NCI-H2029 treated with DMSO at 0.1 percent for 48 hours (cell line): ENCODE data around the gene SHROOM3.
A peak's percentile ranks its signal among the peaks of the same experiment; 100 is the strongest.

ENCODE experiments used
- DNase-seq: peaks from one replicate; lab custom pipeline; 2025; lab: John Stamatoyannopoulos, UW

SHROOM3 gene

DNA sequence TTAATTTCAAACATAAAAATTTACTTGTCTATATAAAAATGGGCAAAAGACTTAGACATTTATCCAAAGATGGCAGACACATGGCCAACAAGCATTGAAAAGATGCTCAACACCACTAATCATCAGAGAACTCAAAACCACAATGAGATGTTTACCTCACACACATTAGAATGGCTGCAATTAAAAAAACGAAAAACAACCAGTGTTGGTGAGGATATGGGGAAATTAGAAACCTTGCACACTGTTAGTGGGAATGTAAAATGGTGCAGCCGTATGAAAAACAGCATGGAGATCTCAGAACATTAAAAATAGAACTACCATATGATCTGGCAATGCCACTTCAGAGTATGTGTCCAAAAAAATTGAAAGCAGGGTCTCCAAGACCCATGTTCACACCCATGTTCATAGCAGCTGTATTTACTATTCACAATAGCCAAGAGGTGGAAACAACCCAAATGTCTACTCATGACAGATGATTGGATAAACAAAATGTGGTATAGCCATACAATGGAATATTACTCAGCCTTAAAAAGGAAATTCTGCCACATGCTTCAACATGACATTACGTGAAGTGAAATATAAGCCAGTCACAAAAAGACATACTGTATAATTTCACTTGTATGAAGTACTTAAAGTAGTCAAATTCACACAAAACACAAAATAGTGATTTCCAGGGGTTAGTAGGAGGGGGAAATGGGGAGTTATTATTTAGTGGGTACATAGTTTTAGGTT is 316.7 kb downstream of the SHROOM3 start:
- no peak for DNase-seq

DNA sequence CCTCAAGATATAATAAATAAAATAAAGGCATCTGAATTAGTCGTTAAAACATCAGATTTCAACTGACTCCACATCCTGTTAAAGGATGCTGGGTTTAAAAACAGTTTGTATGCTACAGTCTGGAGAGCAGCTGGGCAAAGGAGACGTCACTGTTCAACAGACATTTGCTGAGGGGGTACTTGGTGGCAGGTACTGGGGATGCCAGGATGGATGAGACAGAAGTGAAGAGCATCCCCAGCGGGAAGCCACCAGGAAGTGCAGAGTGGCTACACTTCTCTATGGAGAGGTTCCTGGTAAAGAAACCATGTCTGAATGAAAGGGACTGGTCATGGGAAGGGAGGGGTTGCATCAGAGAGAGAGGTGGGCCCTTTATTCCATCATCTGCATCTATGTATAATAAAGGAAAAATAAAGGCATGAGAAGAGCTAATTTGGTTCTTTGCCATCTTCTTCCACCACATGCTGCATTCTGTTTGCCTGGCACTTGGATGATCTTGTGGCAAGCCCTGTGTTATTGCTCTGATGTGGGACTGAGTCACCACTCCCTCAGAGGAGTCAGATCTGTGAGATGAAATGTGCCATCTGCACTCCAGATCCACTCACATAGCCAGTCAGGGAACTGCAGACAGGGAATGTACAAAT is 318.0 kb downstream of the SHROOM3 start:
- no peak for DNase-seq

DNA sequence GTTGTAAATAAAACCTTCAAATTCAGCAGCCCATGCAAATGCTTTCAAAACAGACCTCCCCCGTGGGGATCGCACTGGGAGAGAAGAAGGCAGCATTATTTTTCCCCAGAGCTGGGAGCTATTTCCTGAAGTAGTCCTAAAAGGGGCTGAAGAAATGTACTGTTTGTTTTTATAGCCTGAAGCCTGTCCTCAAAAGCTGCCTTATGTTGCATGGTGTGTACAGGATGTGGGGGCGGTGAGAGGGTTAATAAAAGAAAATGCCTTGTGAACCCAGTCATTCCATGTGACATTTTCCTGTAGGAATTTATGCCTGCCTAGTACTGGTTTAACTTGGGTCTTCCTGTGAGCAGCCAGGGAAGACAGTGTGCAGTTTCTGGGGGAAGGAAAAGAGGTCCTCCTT is 318.8 kb downstream of the SHROOM3 start:
- no peak for DNase-seq

DNA sequence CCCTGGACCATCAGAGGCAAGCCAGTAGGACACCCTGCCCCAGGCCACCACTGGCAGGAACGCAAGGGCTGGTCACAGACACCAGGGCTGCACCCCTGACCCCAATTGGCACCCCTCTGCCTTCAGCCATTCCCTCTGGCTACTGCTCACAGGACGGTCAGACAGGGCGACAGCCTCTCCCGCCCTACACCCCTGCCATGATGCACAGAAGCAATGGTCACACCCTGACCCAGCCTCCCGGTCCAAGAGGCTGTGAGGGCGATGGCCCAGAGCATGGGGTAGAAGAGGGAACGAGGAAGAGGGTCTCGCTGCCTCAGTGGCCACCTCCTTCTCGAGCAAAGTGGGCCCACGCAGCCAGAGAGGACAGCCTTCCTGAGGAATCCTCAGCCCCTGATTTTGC is 319.4 kb downstream of the SHROOM3 start:
- DNase-seq, result no peak

DNA sequence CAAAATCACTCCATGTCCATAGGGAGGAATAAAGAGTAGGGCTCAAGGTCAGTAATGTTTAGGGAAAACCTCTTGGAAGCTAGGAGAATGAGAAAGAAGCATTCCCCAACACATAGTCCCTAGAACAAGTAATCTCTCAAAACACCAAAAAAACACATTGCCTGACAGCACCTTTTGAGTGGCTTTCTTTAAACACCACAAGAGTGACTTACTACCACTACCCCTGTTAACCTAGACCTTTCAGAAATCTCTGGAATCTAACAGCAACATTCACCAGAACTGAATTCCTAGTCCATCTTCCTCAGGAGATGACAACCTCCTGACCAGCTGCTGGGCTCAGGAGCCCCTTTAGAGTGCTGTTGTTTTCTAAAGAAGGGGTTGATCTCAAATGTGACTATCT is 320.7 kb downstream of the SHROOM3 start:
- DNase-seq, result no peak

DNA sequence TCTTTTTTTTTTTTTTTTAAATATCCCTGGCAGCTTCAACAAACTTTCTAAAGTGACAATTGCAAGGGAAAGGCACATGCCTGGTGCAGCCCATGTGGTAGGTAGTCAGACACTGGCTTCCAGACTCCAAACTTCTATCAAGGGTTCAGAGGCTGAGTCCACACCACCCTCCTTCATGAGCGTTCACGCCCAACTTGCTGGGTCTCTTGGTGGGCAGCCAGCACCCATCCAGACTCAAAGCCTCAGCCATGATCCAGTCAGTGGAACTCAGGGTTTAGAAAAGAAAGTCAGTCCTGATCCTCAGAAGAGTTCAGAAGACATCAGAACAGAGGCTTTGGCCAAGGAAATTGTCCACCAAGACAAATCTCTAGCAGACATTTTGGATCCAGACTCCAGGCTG is 321.4 kb downstream of the SHROOM3 start:
- no peak for DNase-seq

DNA sequence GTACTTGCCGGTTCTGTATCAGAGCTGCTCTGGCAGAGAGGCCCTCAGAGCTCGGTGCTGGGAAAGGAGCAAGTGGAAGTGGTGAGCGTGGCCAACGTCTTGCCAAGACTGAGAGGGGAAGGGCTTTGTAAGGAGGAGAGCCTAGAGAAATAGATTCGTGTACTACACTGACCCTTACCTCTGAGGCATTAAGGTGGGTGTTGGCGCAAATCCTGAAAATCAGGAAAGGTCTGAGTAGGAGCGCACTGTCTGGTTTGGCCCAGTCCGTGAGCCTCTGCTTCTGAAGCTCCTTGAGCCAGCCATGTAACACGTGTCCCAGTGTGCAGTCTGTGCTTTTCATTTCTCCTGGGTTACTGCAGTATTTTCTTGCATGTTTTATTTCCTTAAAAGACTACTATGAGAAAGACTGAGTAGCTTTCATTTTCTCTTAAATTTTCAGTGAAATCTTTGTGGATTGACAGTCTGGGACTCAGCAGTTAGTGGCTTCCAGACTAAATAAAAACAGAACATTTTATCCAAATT is 322.4 kb downstream of the SHROOM3 start:
- no peak for DNase-seq

DNA sequence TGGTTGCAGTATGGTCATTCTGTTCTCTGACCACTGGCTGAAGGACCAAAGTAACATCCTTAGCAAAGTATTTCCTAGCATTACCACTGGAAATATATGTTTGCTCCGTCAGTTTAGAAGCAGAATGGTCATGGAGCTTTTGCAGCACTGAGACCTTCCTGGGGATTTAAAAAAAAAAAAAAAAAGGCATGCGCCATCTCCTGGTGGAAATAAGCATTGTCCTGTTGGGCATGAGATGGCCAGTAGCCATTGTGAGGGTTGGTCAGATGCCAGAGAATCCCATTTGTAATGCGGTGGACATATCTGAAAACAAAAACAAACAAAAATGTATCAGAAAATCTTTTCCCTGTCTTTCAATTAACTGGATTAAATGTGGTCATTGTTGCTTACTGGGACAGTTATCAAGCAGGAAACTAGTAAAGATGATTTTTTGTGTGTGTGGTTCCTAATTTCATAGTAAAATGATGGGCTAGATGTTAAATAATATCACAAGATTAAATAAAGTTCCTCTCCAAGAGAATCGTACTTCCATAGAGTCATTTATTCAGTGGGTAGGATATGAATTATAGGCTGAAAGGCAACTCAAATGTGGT is 323.4 kb downstream of the SHROOM3 start:
- peak; percentile 41 for DNase-seq

DNA sequence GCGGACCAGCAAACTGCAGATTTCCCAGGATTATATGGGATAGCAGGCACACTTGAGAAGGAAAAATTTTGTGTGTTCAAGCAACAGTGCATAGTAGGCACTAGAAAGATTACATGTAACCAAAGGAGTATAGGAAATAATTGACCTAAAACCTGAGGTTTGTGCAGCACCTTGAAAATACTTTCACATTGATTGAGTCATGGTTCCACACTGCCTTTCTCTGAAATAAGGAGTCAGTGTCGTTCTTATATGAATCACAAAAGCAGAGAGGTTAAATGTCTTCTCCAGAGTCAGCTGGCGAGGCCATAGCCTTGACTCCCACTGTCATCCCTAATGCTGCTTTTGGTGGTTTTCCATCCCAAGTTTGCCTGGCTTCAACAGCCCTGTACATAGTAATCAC is 324.0 kb downstream of the SHROOM3 start:
- no peak for DNase-seq

DNA sequence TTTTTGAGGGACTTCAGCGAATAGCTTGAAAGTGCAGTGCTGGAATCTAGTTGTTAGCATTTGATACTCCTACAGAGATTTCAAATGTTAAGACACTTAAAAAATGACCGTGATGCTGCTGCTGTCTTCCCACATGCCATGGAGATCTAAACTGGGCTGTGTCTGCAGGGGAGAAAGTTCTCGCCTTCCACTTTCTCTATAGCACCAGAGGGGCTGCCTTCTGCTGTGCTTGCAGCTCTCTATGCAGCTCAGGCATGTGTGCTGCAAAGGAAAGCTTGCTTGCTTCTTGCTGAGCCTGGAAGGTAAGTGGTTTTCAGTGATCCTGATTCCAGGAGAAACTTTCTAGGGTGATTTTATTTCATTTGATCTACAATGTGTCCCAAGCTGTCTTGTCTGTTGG is 325.2 kb downstream of the SHROOM3 start:
- DNase-seq, result no peak

DNA sequence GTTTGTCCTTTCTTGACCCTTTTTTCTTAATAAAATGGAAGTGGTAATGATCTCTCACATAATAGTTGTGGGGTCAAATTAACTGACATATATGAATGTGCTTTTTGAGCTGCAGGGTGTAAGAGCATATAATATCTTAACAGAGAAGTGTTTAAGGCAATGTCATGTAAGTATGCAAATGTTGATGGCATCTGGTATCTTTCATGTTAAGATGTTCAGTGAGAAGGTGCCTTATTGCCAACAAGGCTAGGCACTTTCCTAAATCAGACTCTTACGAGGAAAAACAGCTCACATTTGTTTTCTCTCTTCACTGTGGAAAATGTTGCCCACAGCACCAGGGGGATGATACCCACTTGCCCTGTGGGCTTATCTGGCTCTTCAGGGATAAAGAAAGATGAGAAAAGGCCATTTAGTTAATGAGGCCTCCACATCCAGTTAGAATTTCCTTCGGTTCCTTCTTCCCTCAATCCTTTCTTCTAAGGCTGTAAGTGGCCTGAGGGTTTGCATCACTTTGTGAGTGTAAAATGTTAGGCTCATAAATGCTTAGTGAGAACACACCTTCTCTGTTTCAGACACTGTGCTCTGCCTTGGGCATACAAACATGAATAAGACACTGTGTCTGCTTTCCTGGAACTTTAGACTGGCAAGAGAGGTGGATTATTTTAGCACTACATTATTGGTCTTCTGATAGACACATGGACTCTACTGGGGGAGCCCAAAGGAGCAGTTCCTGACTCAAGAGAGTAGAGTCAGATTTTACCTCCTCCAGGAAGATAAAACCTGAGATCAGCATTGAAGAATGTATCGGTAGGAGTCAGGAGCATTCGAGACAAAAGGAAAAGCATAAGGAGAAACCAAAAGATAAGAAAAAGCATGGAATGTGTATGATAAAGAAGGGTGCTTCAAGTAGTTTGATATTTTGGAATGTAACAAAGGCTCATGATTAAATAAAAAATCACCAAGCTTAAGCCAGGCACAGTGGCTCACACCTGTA is 327.4 kb downstream of the SHROOM3 start:
- no peak for DNase-seq

DNA sequence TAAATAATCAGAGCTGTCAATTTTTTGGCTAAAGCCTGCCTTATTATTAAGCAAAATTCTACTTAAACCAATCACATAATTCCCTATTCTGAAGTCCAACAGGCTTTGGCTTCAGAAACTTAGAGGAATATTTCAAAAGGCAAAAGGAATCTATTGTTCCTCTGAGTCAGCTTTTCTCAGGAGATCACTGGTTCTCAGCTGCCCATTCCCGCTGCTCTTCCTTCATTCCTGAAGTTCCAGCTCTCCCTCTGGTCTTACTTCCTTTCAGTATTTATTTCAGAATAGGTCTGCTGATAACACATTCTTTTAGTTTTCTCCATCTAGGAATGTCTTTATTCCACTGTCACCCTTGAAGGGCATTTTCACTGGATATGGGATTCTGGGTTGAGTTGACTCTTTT is 329.2 kb downstream of the SHROOM3 start:
- no peak for DNase-seq

DNA sequence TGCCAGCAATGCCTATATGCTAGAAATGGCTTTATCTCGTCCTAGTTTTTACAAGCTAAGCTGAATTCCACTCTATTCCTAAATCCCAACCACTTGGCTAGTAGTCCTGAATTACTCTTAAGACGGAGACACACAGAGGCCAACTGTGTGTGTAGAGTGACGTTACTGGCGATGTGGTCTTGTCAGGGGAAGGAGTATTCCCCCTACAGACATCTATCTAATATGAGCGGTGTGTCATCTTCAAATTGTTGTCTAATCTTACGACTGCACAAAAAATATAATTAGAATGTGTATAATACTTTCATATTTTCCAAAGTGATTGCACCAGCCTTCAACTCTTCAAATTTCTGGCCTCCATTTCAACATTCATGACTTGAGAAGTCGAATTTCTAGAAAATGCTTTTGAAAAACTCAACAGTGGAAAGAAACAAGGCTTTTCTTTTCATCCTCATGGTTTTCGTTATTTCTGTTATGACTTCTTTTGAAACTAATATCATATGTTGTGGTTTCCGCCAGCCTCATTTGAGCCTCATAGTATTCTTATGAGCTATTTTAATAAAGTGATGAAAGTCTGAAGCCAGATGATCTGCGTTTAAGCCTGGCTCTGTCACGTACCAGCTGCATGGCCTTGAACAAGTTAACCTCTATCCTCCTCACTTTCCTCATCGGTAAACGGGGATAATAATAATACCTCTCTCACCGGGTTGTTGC is 330.6 kb downstream of the SHROOM3 start:
- no peak for DNase-seq

DNA sequence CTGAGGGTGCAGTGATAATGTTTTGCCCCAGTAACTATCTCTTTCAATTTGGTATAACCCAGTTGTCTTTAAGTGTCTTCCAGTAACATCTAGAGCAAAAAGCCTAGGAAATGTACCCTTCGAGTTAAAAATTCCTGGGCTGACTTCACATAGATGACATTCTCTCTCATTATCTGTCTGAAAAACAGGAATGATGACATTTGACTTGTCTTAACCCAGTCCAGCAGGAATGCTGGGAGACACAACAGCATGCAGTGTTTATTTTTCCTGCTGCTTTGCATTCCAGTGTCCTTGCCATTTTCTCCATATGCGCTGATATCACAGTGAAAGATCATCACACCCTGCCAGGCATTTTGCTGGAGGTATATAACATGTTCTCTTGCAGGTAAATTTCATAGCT is 333.0 kb downstream of the SHROOM3 start:
- DNase-seq, result no peak

DNA sequence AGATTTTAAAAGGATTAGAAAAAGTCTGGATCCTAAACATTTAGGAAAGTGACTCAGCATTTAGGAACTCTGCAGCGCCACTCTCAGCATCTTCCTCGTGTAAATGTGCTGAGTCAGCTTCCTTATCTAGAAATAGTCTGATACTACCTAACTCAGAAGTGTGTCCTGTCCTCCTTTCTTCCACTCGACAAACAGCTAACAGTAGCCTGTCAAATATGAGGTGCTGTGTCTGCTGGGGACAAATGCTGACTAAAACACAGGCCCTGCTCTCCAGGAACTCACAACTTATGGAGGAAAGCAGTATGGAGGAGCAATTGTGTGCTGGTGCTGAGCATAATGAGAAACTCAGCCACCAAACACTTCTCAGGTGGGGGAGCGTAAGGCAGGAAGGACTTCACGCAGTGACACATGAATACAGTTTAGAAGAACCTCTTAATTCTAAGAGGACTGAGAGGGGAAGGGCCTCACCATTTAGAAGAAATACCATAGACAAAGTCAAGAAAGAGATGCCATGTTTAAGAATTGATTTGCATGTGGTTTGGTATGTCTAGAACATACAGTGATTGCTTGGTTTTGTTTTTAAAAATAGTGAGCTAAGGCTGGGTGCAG is 337.6 kb downstream of the SHROOM3 start:
- DNase-seq, result no peak

DNA sequence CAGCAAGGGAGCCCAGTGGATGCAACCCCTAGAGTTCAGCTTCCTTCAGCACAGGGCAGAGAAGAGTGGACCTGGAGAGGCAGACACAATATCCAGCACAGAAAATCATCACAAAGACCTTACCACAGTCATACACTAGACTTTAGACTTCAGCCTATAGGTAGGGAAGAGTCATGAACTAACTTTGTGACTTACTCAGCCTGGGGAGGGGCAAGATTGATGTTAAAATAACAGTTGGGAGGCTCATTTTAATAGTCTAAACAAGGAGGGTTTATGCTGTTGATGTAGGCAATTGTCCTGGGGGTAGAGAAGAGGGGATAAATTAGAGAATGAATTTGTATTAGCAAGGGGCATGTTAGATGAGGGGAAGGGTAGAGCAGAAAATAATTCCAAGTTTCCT is 338.7 kb downstream of the SHROOM3 start:
- DNase-seq, result no peak

DNA sequence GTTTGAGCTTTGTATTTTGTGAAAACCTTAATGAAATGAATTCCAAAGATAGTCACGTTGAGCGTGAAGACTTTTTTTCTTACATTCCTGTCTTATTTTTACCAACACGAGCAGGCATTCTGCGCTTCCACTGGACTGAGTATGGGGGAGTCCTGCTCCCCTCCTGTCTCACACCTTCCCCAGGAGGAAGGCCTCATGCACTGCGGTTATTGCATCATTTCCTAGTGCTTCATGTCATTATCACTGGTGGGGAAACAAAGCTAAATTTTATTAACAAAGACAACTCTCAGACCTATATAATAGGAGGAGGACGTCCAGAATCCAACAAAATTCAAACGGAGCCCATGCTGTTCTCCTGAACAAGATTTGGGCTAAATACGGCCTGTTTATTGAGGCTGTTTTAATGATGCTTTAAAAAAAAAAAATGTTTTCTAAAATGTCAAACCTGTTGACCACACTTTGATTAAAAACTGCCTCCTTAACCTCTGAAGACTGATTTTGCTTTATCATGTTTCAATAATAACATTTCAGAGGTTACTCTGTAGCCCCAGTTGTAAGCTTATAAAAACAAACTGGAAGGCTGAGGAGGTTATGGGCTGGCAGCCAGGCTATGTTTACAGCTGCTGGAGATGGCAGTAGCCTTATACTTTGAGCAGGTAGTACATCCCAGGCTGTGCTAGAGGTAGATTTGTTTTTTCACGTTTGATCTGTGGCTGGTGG is 344.9 kb downstream of the SHROOM3 start:
- DNase-seq, result peak; percentile 40

DNA sequence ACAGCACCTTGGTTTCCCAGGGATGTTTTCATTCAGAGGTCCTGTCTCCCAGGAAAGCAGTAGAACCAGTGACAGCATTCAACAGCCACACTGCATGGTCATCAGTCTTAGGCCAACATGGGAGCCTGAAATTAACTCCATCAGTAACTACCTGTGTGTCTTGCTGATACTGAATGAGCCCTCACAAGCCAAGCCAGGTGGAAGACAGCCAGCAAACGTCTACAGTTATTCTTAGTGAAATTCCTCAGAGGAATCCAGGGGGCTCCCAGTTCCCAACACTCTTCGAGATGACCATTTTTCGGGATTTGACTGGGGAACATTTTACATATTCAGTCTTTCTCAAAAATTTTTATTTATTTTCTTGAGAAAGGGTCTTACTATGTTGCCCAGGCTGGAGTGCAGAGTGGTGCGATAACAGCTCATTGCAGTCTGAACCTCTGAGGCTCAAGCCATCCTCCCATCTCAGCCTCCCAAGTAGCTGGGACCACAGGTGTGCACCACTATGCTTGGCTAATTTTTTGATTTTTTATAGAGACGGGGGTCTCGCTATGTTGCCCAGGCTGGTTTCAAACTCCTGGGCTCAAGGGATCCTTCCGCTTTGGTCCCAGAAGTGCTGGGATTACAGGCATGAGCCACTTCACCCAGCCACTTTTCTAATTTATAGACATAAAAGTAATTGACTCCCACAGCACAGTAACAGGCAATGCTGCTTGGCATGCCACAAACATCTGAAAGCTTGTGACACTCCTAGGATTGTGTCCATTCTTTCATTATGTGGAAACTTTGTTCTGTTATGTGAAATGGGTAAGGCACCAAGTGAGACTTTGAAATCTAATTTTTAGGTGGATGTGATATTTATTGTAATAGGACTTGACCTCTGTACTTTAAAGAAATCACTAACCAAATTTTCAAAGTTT is 346.0 kb downstream of the SHROOM3 start:
- DNase-seq, result no peak
